Trophoblast cell (in vitro differentiated cells and primary cell): ENCODE measurements around the gene ABHD4.
A peak's percentile ranks its signal among the peaks of the same experiment; 100 is the strongest.

ENCODE experiments used
- DNase-seq, 2 donors: peaks; one replicate each; pipeline ENCODE4 v3.0.0-alpha.2; 2016
- H2AFZ ChIP-seq: 2 replicates; pipeline ENCODE4 v1.6.1; 2013; ENCODE audit warnings: low read length, moderate library complexity, mild to moderate bottlenecking; ENCODE audit not compliant: insufficient read depth, poor library complexity
- H2AK5ac ChIP-seq: 2 replicates; pipeline ENCODE4 v1.6.1; 2013; ENCODE audit warnings: mild to moderate bottlenecking, low read length
- H2BK120ac ChIP-seq: 2 replicates; pipeline ENCODE4 v1.6.1; 2013; ENCODE audit warnings: low read length, mild to moderate bottlenecking, moderate library complexity; ENCODE audit not compliant: insufficient read depth, poor library complexity
- H2BK12ac ChIP-seq: 2 replicates; pipeline ENCODE4 v1.6.1; 2013; ENCODE audit warnings: mild to moderate bottlenecking, low read length, moderate library complexity
- H2BK5ac ChIP-seq: 2 replicates; pipeline ENCODE4 v1.6.1; 2013; ENCODE audit warnings: low read length, low read depth, moderate library complexity, mild to moderate bottlenecking; ENCODE audit not compliant: poor library complexity
- H3K14ac ChIP-seq: 2 replicates; pipeline ENCODE4 v1.6.1; 2013; ENCODE audit warnings: mild to moderate bottlenecking, low read length
- H3K18ac ChIP-seq: 2 replicates; pipeline ENCODE4 v1.6.1; 2013; ENCODE audit warnings: mild to moderate bottlenecking, low read length
- H3K23ac ChIP-seq: 2 replicates; pipeline ENCODE4 v1.6.1; 2013; ENCODE audit warnings: low read length
- H3K27ac ChIP-seq: 2 replicates; pipeline ENCODE4 v1.5.1; 2013; ENCODE audit warnings: low read depth, mild to moderate bottlenecking, inconsistent platforms, low read length, moderate library complexity
- H3K27me3 ChIP-seq: 2 replicates; pipeline ENCODE4 v1.6.1; 2013; ENCODE audit warnings: inconsistent platforms, mild to moderate bottlenecking, low read length, moderate library complexity; ENCODE audit not compliant: insufficient read depth
- H3K36me3 ChIP-seq, 2 experiments: 1 replicate in 1 of 2; 2 replicates in 1 of 2; pipeline ENCODE4 v1.6.1; 2013; ENCODE audit warnings: low read length in 2 of 2, mild to moderate bottlenecking in 2 of 2, moderate library complexity in 1 of 2; ENCODE audit not compliant: insufficient read depth in 2 of 2, control insufficient read depth in 1 of 2
- H3K4ac ChIP-seq: 2 replicates; pipeline ENCODE4 v1.6.1; 2013; ENCODE audit warnings: low read depth, mild to moderate bottlenecking, low read length, moderate library complexity
- H3K4me1 ChIP-seq, 2 experiments: 1 replicate in 1 of 2; 2 replicates in 1 of 2; pipeline ENCODE4 v1.6.1; 2013; ENCODE audit warnings: low read length in 2 of 2, mild to moderate bottlenecking in 2 of 2, moderate library complexity in 1 of 2; ENCODE audit not compliant: insufficient read depth in 2 of 2, control insufficient read depth in 1 of 2
- H3K4me2 ChIP-seq: 2 replicates; pipeline ENCODE4 v1.6.1; 2013; ENCODE audit warnings: inconsistent platforms, mild to moderate bottlenecking, low read length, moderate library complexity
- H3K4me3 ChIP-seq: 2 replicates; pipeline ENCODE4 v1.5.1; 2013; ENCODE audit warnings: mild to moderate bottlenecking, low read depth, low read length, inconsistent platforms
- H3K79me1 ChIP-seq: one replicate; pipeline ENCODE4 v1.6.1; 2013; ENCODE audit warnings: low read length
- H3K79me2 ChIP-seq: 2 replicates; pipeline ENCODE4 v1.6.1; 2013; ENCODE audit warnings: low read length, mild to moderate bottlenecking; ENCODE audit not compliant: control insufficient read depth, insufficient read depth, poor library complexity
- H3K9ac ChIP-seq: 2 replicates; pipeline ENCODE4 v1.6.1; 2013; ENCODE audit warnings: mild to moderate bottlenecking, low read length
- H3K9me3 ChIP-seq: 2 replicates; pipeline ENCODE4 v1.6.1; 2013; ENCODE audit warnings: low read depth, mild to moderate bottlenecking, control low read depth, inconsistent platforms, low read length; ENCODE audit not compliant: insufficient read depth
- H4K12ac ChIP-seq: 2 replicates; pipeline ENCODE4 v1.6.1; 2013; ENCODE audit warnings: low read depth, mild to moderate bottlenecking, low read length, moderate library complexity
- H4K8ac ChIP-seq: 2 replicates; pipeline ENCODE4 v1.6.1; 2013; ENCODE audit warnings: low read depth, mild to moderate bottlenecking, low read length, moderate library complexity
- H4K91ac ChIP-seq: one replicate; pipeline ENCODE4 v1.6.1; 2013; ENCODE audit warnings: low read depth, mild to moderate bottlenecking, low read length, moderate library complexity
- WGBS: extraction: QIAGEN DNeasy Blood & Tissue Kit; methylation state at CpG from one replicate; pipeline ENCODE4 v1.1.7; 2013; ENCODE audit warnings: missing lambda C conversion rate; ENCODE audit not compliant: insufficient read length, insufficient coverage; ENCODE audit errors: extremely low coverage; 5-methylcytosine and 5-hydroxymethylcytosine counted together

Gene ABHD4

DNA sequence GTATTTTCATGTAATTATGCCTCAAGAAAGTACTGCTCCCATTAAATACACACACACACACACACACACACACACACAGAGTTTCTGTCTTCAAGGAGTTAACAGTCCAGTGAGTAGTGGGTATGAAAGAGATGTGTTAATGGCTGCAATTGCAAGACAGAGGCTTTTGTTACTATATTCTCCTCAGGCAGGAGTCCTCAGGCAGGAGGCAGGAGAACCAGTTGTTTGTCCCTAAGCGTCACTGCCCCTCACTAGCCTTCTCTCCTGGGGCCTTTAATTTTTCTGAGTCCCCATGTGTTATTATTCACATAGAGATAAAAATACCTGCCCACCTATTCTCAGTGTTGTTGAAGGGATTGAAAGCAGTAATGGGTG lies 40.3 kb upstream of the ABHD4 start:
- WGBS = no CpG with 5 or more reads among the region's 1 CpG
- Histone ChIP-seq H3K18ac (no peak overlapping the region), H4K8ac (no peak overlapping the region), H3K4ac (no peak overlapping the region), H3K9me3 (no peaks in the 10 kb centered on the region), H3K4me3 (no peak overlapping the region), H2AFZ (no peak overlapping the region), H3K36me3 (peaks cover 0 to 1% of the 10 kb centered on the region in 2 experiments), H3K4me2 (no peak overlapping the region), H3K79me2 (no peaks in the 10 kb centered on the region), H3K9ac (no peak overlapping the region), H3K23ac (no peak overlapping the region), H4K91ac (no peak overlapping the region), H3K4me1 (peaks cover 4 to 5% of the 10 kb centered on the region in 2 experiments), H2BK5ac (no peak overlapping the region), H4K12ac (no peak overlapping the region), H2AK5ac (no peak overlapping the region), H3K14ac (no peak overlapping the region), H3K27ac (no peak overlapping the region), H2BK12ac (no peak overlapping the region), H3K79me1 (peaks cover 1% of the 10 kb centered on the region), H2BK120ac (no peak overlapping the region), H3K27me3 (no peaks in the 10 kb centered on the region)
- DNase-seq = no peak

DNA sequence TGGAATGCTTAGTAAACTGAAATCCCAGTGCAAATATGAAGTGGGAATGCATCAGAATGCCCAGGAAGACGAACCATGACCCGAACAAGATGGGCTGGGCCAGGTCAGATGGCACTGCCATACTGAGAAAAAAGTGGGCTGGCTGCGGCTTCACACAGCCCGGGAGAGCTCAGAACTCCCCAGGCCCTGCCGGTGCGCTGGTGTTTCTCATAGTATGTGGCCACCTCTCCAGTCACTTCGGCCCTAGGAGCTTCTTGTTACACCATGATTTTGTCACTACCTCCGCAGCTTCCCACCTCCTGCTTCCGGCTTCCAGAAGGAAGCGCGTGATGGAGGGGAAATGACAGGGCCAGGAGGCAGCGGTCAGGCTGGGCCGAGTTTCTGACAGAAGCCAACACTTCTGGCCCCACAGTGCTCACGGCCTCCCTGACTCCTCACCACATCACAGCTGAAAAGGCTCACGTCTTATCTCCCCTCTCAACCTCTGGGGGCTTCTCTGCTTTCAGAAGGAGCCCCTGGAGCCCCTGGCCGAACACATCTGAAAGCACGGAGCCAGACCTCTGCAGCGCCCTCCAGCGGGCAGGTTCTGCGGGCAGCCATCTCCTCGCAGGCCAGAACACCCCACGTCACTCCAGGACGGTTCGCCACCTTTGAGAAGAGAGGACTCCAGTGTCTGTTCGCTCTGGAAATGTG lies 39.7 kb upstream of the ABHD4 start:
- no peak overlapping the region for H3K4me3 ChIP-seq
- no peak overlapping the region for H4K8ac ChIP-seq
- no peak overlapping the region for H3K4ac ChIP-seq
- H4K91ac ChIP-seq = no peak overlapping the region
- no peak overlapping the region for H3K27ac ChIP-seq
- no peaks in the 10 kb centered on the region for H3K27me3 ChIP-seq
- H3K36me3 ChIP-seq = peaks cover 0 to 3% of the 10 kb centered on the region in 2 experiments
- no peak overlapping the region for H3K23ac ChIP-seq
- no peak overlapping the region for H3K18ac ChIP-seq
- no peak overlapping the region for H2AK5ac ChIP-seq
- no peak overlapping the region for H3K9ac ChIP-seq
- no peak overlapping the region for H2AFZ ChIP-seq
- WGBS = no CpG with 5 or more reads among the region's 25 CpGs
- peaks cover 4 to 5% of the 10 kb centered on the region in 2 experiments for H3K4me1 ChIP-seq
- H3K4me2 ChIP-seq = no peak overlapping the region
- no peak overlapping the region for H4K12ac ChIP-seq
- H2BK12ac ChIP-seq = peak overlapping the region; percentile 3
- no peak overlapping the region for H3K14ac ChIP-seq
- H2BK5ac ChIP-seq = no peak overlapping the region
- no peaks in the 10 kb centered on the region for H3K79me2 ChIP-seq
- no peak overlapping the region for H2BK120ac ChIP-seq
- H3K9me3 ChIP-seq = no peaks in the 10 kb centered on the region
- H3K79me1 ChIP-seq = peaks cover 1% of the 10 kb centered on the region
- DNase-seq = peak in 1 of 2 donors; percentile 37

DNA sequence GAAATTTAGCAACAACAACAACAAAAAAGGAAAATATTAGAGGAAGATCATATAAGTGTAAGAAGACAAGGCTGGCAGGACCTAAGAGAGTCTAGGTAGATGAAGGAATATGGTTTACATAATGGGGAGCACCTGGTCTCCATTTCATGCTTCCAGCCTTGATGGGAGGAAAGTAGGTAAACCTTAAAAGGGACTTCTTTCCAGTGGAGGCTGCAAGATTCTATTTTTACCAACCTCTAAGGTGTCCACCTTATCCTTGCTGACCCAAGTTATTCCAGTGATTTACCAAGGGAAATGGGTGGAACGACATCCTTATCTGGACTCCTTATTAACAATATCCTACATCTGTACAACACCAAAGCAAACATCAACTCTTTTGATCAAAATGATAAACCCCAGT lies 39.1 kb upstream of the ABHD4 start:
- Histone ChIP-seq H2BK5ac (no peak overlapping the region), H3K23ac (no peak overlapping the region), H4K91ac (no peak overlapping the region), H2AK5ac (no peak overlapping the region), H3K4ac (no peak overlapping the region), H3K4me2 (no peak overlapping the region), H3K4me3 (no peak overlapping the region), H2BK120ac (no peak overlapping the region), H3K79me2 (no peaks in the 10 kb centered on the region), H3K4me1 (peaks cover 4 to 5% of the 10 kb centered on the region in 2 experiments), H3K27ac (no peak overlapping the region), H3K27me3 (no peaks in the 10 kb centered on the region), H3K9ac (no peak overlapping the region), H3K36me3 (peaks cover 3 to 5% of the 10 kb centered on the region in 2 experiments), H2BK12ac (no peak overlapping the region), H2AFZ (no peak overlapping the region), H3K9me3 (no peaks in the 10 kb centered on the region), H4K8ac (peak overlapping the region; percentile 69), H4K12ac (no peak overlapping the region), H3K14ac (no peak overlapping the region), H3K18ac (no peak overlapping the region), H3K79me1 (peaks cover 1% of the 10 kb centered on the region)
- no CpG with 5 or more reads among the region's 1 CpG for WGBS
- no peak for DNase-seq

DNA sequence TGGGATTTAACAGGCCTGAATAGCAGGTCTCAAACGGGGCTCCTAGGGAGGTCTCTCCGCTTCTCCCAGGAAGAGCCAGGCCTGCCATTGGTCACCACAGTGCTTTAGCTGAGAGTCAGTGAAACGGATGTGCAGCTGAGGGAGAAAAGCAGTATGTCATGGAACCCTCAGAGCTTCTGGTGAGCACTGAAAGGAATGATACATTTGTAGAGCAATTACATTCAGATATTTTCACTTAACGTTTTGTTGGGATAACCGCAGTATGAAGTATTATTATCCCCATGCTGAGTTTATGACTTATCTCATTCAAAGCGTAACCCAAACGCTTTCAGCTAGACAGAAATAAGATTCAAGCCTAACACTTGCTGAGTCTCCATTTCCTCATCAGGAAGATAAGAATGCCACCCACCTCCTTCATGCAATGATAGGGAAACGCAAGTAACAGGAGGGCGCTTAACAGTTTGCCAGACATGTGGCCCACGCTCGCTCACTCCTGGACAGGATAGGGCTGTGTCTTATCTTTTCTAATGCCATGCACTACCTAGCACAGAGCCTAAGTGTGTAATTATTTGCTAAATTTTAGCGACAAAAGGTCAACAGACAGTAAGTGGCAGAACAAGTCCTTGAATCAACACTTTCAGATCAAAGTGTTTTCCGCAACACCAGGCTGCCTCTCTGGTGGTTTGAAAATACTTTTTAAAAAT lies 37.3 kb upstream of the ABHD4 start:
- Histone ChIP-seq H2BK12ac (no peak overlapping the region), H3K79me1 (peaks cover 1% of the 10 kb centered on the region), H3K4me1 (peaks cover 4 to 5% of the 10 kb centered on the region in 2 experiments), H2BK120ac (no peak overlapping the region), H3K36me3 (peaks cover 6 to 12% of the 10 kb centered on the region in 2 experiments), H3K4me3 (no peak overlapping the region), H3K4me2 (no peak overlapping the region), H2AFZ (no peak overlapping the region), H4K12ac (no peak overlapping the region), H2AK5ac (no peak overlapping the region), H4K8ac (no peak overlapping the region), H3K14ac (no peak overlapping the region), H3K9ac (no peak overlapping the region), H3K4ac (no peak overlapping the region), H3K27ac (no peak overlapping the region), H3K9me3 (no peaks in the 10 kb centered on the region), H3K18ac (no peak overlapping the region), H2BK5ac (no peak overlapping the region), H3K23ac (no peak overlapping the region), H3K79me2 (no peaks in the 10 kb centered on the region), H3K27me3 (no peaks in the 10 kb centered on the region), H4K91ac (no peak overlapping the region)
- DNase-seq = no peak
- WGBS = no CpG with 5 or more reads among the region's 13 CpGs
